WI38 (cell line): ENCODE results near the gene PCDH15.

Source experiments
- H3K4me3 ChIP-seq: 2 replicates; pipeline ENCODE4 v1.5.1; 2011; ENCODE audit warnings: low read depth, mild to moderate bottlenecking, control low read depth, low read length
- TF ChIP-seq, protein P1 (sequence below): IDR thresholded peaks from 2 replicates; pipeline ENCODE4 v1.5.1; 2012; ENCODE audit warnings: low read depth, mild to moderate bottlenecking, control low read depth, low read length

Gene PCDH15

DNA sequence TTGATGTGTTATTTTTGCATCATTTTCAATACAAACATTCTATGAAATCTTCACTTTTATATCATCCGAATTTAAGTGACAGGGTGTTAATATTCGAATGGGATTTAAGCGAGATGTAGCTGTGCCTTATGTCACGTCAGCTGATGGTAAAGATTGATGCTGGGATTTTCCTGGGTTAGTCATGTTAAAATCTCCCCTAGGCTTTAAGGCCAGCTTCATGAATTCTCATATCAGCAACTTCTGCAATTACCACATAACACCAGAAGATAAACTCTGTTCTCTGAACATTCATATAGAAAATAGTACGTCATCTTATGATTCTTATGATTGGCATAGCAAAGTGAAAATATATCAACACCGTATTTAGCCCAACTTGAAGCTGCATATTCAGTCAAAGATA is 669.2 kb downstream of the PCDH15 start:
- TF ChIP-seq, protein P1, sequence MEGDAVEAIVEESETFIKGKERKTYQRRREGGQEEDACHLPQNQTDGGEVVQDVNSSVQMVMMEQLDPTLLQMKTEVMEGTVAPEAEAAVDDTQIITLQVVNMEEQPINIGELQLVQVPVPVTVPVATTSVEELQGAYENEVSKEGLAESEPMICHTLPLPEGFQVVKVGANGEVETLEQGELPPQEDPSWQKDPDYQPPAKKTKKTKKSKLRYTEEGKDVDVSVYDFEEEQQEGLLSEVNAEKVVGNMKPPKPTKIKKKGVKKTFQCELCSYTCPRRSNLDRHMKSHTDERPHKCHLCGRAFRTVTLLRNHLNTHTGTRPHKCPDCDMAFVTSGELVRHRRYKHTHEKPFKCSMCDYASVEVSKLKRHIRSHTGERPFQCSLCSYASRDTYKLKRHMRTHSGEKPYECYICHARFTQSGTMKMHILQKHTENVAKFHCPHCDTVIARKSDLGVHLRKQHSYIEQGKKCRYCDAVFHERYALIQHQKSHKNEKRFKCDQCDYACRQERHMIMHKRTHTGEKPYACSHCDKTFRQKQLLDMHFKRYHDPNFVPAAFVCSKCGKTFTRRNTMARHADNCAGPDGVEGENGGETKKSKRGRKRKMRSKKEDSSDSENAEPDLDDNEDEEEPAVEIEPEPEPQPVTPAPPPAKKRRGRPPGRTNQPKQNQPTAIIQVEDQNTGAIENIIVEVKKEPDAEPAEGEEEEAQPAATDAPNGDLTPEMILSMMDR, result no peak
- H3K4me3 ChIP-seq, result no peak overlapping the region

DNA sequence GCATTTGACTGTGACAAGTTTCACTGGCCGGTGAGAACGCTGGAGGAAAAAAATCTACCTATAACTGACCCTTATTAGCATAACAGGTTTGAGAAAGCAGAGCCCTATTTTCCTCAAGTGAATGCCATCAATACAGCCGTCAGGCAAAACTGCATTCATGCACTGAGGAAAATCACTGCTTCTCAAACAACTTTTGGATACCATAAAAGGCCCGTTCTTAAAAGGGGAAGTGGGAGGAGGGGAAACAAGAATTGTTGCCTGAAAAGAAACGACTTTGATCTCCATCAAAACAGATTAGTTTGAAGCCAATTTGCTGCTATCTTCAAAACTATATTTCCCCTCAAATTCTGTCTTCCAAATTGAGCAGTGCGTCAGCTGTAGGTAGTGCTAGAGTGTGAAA is 670.6 kb downstream of the PCDH15 start:
- H3K4me3 ChIP-seq, result no peak overlapping the region
- TF ChIP-seq, protein P1, result no peak

DNA sequence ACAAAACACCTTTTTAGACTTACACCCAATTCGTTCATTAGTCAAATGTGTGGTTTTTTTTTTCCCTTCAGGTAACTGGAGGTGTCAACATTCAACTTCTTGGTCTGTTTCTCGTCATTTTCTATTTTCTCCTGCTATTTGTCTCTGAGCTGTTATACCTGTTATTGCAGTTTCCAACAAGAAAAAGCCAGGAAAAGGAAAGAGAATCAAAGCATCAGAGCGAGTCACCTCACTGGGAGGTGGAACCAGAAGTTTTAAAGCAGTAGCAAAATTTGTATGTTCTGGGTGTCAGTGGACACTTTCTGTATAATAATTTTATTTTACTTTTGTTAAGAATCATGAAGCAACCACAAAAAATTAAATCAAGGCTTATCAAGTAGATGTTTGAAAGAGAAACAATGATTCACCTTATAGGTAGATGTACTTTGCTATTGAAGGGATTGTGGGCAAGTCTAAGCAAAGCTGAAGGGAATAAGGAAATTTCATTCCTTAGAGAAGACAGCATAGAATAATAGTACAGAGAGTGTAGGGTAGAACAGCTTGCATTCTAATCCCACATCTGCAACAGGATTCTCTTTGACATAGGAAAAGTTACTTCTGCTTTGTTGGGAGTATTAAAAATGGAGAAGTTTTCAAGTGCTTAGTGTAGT is 675.8 kb downstream of the PCDH15 start:
- TF ChIP-seq, protein P1, result no peak
- no peak overlapping the region for H3K4me3 ChIP-seq

DNA sequence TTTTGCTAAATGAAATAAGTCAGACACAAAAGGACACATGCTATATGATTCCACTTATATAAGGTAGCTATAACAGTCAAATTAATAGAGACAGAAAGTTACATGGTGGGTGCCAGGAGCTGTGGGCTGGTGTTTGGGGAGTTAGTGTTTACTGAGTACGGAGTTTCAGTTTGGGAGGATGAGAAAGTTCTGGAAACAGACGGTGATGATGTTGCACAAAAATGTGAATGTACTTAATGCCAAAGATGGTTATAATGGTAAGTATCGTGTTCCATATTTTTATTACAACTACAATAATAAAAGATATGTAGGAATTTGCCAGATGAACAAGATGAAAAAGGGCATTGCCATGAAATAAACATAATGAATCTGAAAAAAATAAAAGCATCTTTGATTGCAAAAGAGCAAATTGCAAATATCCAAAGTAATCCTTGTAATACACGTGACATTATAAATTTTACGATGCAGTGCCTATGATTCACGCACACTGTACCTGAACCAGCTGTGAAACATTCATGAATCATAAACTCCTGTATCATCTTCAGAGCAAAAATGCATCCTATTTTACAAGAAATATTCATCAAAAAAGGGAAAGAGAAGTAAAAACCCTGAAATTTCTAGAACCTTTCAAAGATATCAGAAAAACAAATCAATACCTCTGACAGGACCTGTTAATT is 676.7 kb downstream of the PCDH15 start:
- TF ChIP-seq, protein P1, result no peak
- H3K4me3 ChIP-seq, result no peak overlapping the region

DNA sequence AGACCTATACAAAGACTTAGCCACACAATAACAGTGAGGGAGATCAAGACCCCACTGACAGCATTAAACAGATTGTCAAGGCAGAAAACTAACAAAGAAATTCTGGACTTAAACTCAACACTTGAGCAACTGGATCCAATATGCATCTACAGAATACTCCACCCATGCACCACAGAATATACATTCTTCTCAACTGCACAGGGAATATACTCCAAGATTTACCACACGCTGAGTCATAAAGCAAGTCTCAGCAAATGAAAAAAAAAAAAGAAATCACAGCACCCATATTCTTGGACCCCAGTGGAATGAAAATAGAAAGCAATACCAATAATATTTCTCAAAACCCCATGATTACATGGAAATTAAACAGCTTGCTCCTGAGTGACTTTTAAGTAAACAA is 680.2 kb downstream of the PCDH15 start:
- no peak overlapping the region for H3K4me3 ChIP-seq
- TF ChIP-seq, protein P1, result no peak

DNA sequence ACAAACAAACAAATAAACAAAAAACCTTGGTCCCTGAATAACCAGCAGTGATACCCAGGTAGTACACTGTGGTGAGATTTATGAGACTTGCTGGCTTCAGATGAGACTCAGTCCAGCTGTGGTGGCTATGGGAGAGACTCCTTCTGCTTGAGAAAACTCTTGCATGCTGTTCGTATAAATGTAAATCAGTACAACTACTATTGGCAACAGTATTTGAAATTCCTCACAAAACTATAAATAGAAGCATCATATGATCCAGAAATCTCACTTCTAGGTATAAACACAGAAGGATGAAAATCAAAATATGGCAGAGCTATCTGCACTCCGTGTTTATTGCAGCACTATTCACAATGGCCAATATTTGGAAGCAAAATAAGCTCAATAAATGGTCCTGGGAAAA is 692.1 kb downstream of the PCDH15 start:
- no peak overlapping the region for H3K4me3 ChIP-seq
- TF ChIP-seq, protein P1, result no peak

DNA sequence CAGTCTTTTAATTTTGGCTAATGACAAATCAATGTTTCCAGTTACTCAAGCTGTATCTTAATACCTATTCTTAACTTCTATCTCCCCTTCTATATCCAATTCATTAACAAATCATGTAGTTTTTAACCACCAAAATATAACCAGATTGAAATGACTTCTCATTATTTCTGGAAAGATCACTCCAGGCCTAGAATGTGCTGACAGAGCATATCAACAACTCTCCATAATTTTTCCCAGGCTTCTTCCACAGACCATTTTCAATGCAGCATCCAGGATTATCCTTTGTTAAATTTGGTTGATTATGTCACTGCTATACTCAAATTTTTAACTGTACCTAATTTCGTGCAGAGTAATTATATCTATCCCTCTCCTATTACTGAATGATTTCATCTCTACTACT is 704.1 kb downstream of the PCDH15 start:
- TF ChIP-seq, protein P1, result no peak
- H3K4me3 ChIP-seq, result no peak overlapping the region
